CD4-positive, alpha-beta T cell treated with Interleukin-21 for 1 hour (primary cell): ENCODE measurements around the gene APIP.

ENCODE experiments used
- DNase-seq: peaks from one replicate; pipeline ENCODE4 v3.0.0-alpha.2; 2020

The APIP gene

GRCh38 chr11:34839969-34840368 lies 76.2 kb downstream of the APIP start:
- no peak for DNase-seq

GRCh38 chr11:34836958-34837856 lies 79.0 kb downstream of the APIP start:
- DNase-seq = no peak

GRCh38 chr11:34833602-34834001 lies 82.6 kb downstream of the APIP start:
- no peak for DNase-seq
